HFFc6 (cell line): Measurements from ENCODE around the gene FIBCD1. TPM values are rescaled to one million over a fixed set of nuclear protein-coding genes. Genes with fewer than 3 reads are reported as not detected.
A peak's percentile ranks its signal among the peaks of the same experiment; 100 is the strongest.

ENCODE experiments used
- DNase-seq: peaks from one replicate; pipeline ENCODE4 v3.0.0-alpha.2; 2018
- H3K27ac Mint-ChIP-seq: 2 replicates; pipeline ENCODE4 v1.8.0; 2020; ENCODE audit warnings: mild to moderate bottlenecking, mixed read lengths
- H3K27me3 Mint-ChIP-seq: 2 replicates; pipeline ENCODE4 v1.8.0; 2021; ENCODE audit warnings: mild to moderate bottlenecking, moderate library complexity, mixed read lengths; ENCODE audit not compliant: insufficient read depth
- H3K36me3 Mint-ChIP-seq: 2 replicates; pipeline ENCODE4 v1.8.0; 2021; ENCODE audit warnings: low read depth, mixed read lengths
- H3K4me1 Mint-ChIP-seq: 2 replicates; pipeline ENCODE4 v1.8.0; 2020; ENCODE audit warnings: low read depth, mixed read lengths
- H3K4me3 Mint-ChIP-seq: 2 replicates; pipeline ENCODE4 v1.8.0; 2020; ENCODE audit warnings: mild to moderate bottlenecking, moderate library complexity, mixed read lengths
- H3K9me3 Mint-ChIP-seq: 2 replicates; pipeline ENCODE4 v1.8.0; 2020; ENCODE audit warnings: mild to moderate bottlenecking, mixed read lengths
- CTCF ChIP-seq: fragments of 200-600 bp; sonication (generic); IDR thresholded peaks from 2 replicates; pipeline ENCODE4 v1.5.0; 2021; ENCODE audit warnings: antibody characterized with exemption, mild to moderate bottlenecking
- total RNA-seq, 6 experiments: library from RNA; stranded (reverse); fragmentation: NEBNext Ultra II Directional; extraction: Animal tissue kit (Norgen Biotek cat#: 25700); gene quantifications; 2 replicates in 1 of 6; 3 replicates in 5 of 6; pipeline ENCODE4 v1.2.3, GENCODE V29; 2021

FIBCD1 gene
- total RNA-seq, 6 experiments from 2014 or later: 1.5 to 9.0 (median 8.0) TPM

- H3K4me1 Mint-ChIP-seq: peaks cover 13% of the 10 kb centered on the region
- H3K36me3 Mint-ChIP-seq: no peaks in the 10 kb centered on the region
- H3K27me3 Mint-ChIP-seq: peaks cover 20% of the 10 kb centered on the region
- no peak overlapping the region for H3K27ac Mint-ChIP-seq
- TF ChIP-seq CTCF: no peak
- no peaks in the 10 kb centered on the region for H3K9me3 Mint-ChIP-seq
- H3K4me3 Mint-ChIP-seq: no peak overlapping the region
- DNase-seq: no peak
These were observed 21.7 kb downstream of the FIBCD1 start for GRCh38 chr9:130917168-130917960.

GRCh38 chr9:130915096-130915447 is 24.0 kb downstream of the FIBCD1 start:
- no peak for TF ChIP-seq CTCF
- Mint-ChIP-seq H3K4me3 (no peak overlapping the region), H3K27me3 (peaks cover 10% of the 10 kb centered on the region), H3K27ac (no peak overlapping the region), H3K36me3 (no peaks in the 10 kb centered on the region), H3K4me1 (peaks cover 14% of the 10 kb centered on the region), H3K9me3 (no peaks in the 10 kb centered on the region)
- no peak for DNase-seq

GRCh38 chr9:130914417-130915095 is 24.5 kb downstream of the FIBCD1 start:
- DNase-seq: no peak
- H3K9me3 Mint-ChIP-seq: no peaks in the 10 kb centered on the region
- no peak overlapping the region for H3K27ac Mint-ChIP-seq
- H3K4me3 Mint-ChIP-seq: no peak overlapping the region
- peaks cover 14% of the 10 kb centered on the region for H3K4me1 Mint-ChIP-seq
- peaks cover 10% of the 10 kb centered on the region for H3K27me3 Mint-ChIP-seq
- TF ChIP-seq CTCF: no peak
- no peaks in the 10 kb centered on the region for H3K36me3 Mint-ChIP-seq

- no peak for DNase-seq
- H3K9me3 Mint-ChIP-seq: no peaks in the 10 kb centered on the region
- no peaks in the 10 kb centered on the region for H3K36me3 Mint-ChIP-seq
- peak overlapping the region; percentile 93 for H3K27ac Mint-ChIP-seq
- TF ChIP-seq CTCF: no peak
- H3K4me1 Mint-ChIP-seq: peaks cover 14% of the 10 kb centered on the region
- H3K27me3 Mint-ChIP-seq: peaks cover 4% of the 10 kb centered on the region
- H3K4me3 Mint-ChIP-seq: peak overlapping the region; percentile 81
These were observed 25.2 kb downstream of the FIBCD1 start for GRCh38 chr9:130913599-130914416.

- Mint-ChIP-seq H3K4me3 (peak overlapping the region; percentile 81), H3K27me3 (peaks cover 3% of the 10 kb centered on the region), H3K4me1 (peaks cover 14% of the 10 kb centered on the region), H3K9me3 (no peaks in the 10 kb centered on the region), H3K27ac (peak overlapping the region; percentile 93), H3K36me3 (no peaks in the 10 kb centered on the region)
- DNase-seq: peak; percentile 89
- TF ChIP-seq CTCF: no peak
These were observed 26.0 kb downstream of the FIBCD1 start for GRCh38 chr9:130912932-130913598.
